GM19395 (cell line): Measurements from ENCODE around the gene CHN2.
"Not testable (repeated sequence)": the region's sequence is repeated elsewhere in the genome, so short reads cannot be mapped to it uniquely, and the experiment has no call there.

Experiments
- ATAC-seq: cut with Tn5 transposase; IDR thresholded peaks from one replicate; pipeline ENCODE4 v1.9.1; 2021; ENCODE audit warnings: mild to moderate bottlenecking, moderate library complexity; ENCODE audit not compliant: unreplicated experiment

The CHN2 gene

GRCh38 chr7:29518616-29519015 is 324.0 kb downstream of the CHN2 start:
- no peak for ATAC-seq

- no peak for ATAC-seq
These were observed 329.2 kb downstream of the CHN2 start for GRCh38 chr7:29523728-29524127.

DNA sequence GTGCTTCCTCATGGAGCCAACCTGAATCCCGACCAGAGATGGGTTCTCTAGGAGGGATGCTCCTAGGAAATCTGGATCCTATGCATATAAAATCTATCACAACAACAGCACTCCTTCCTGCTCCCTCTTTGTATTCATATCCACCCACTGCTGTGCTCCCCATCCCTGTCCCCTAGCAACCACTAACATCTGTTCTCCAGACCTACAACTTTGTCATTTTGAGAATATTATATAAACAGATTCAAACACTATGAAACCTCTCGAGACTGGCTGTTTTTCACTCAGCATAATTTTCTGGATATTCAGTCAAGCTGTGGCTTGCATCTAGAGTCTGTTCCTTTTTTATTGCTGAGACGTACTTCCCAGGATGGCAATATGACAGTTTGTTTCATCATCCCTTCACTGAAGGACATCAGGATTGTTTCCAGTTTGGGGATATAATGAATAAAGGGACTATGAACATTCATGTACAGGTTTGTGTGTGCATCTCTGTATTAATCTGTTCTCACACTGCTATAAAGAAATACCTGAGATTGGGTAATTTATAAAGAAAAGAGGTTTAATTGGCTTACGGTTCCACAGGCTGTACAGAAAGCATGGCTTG is 333.0 kb downstream of the CHN2 start:
- no peak for ATAC-seq

DNA sequence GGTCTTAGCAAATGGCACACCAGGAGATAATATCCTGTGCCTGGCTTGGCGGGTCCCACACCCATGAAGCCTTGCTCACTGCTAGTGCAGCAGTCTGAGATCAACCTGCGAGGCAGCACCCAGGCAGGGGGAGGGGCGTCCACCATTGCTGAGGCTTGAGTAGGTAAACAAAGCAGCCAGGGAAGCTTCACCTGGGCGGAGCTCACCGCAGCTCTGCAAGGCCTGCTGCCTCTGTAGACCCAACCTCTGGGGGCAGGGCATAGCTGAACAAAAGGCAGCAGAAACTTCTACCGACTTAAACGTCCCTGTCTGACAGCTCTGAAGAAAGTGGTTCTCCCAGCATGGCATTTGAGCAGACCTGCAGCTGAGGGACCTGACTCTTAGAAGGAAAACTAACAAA is 334.0 kb downstream of the CHN2 start:
- ATAC-seq, result not testable (repeated sequence)
